DMS79 treated with DMSO at 0.1 percent for 48 hours (cell line): ENCODE data around the gene COX4I1.

Experiments
- DNase-seq: peaks from one replicate; lab custom pipeline; 2025; lab: John Stamatoyannopoulos, UW

COX4I1 gene

GRCh38 chr16:85799497-85800320, at the start of gene COX4I1, which contains the start of gene EMC8:
COX4I1 (plus strand) TSS chr16:85799695; CDS start chr16:85801206, 1,511 bp downstream.
EMC8 (minus strand) TSS chr16:85799544; CDS start chr16:85799295, 249 bp downstream.
- DNase-seq: peak; percentile 36

- no peak for DNase-seq
Observed at GRCh38 chr16:85749771-85750145, 49.7 kb upstream of the COX4I1 start.

GRCh38 chr16:85750146-85750826, 49.2 kb upstream of the COX4I1 start:
- no peak for DNase-seq

GRCh38 chr16:85750827-85751697, 48.4 kb upstream of the COX4I1 start, which contains the start of gene C16orf74:
C16orf74 (minus strand) TSS chr16:85751096; CDS start chr16:85735217, 15,879 bp downstream.
- DNase-seq: no peak

- no peak for DNase-seq
Observed at GRCh38 chr16:85751698-85752501, 47.6 kb upstream of the COX4I1 start.

- DNase-seq: no peak
Observed at GRCh38 chr16:85752511-85753420, 46.7 kb upstream of the COX4I1 start.

- DNase-seq: peak; percentile 32
Observed at GRCh38 chr16:85753559-85753958, 45.9 kb upstream of the COX4I1 start.

- no peak for DNase-seq
Observed at GRCh38 chr16:85753976-85754375, 45.5 kb upstream of the COX4I1 start.

- DNase-seq: peak; percentile 50
Observed at GRCh38 chr16:85754413-85754812, 45.1 kb upstream of the COX4I1 start.

GRCh38 chr16:85755929-85756768, 43.3 kb upstream of the COX4I1 start:
- no peak for DNase-seq

- DNase-seq: peak; percentile 18
Observed at GRCh38 chr16:85757341-85757822, 42.1 kb upstream of the COX4I1 start.

GRCh38 chr16:85759136-85759535, 40.4 kb upstream of the COX4I1 start:
- no peak for DNase-seq

- no peak for DNase-seq
Observed at GRCh38 chr16:85759631-85760419, 39.7 kb upstream of the COX4I1 start.

- DNase-seq: no peak
Observed at GRCh38 chr16:85761861-85762260, 37.6 kb upstream of the COX4I1 start.

GRCh38 chr16:85762970-85763369, 36.5 kb upstream of the COX4I1 start:
- DNase-seq: no peak

GRCh38 chr16:85763616-85764015, 35.9 kb upstream of the COX4I1 start:
- no peak for DNase-seq

- DNase-seq: no peak
Observed at GRCh38 chr16:85765211-85765610, 34.3 kb upstream of the COX4I1 start.

GRCh38 chr16:85765767-85766166, 33.7 kb upstream of the COX4I1 start:
- DNase-seq: no peak
